ENCODE data around the gene CDK16. TPM values are rescaled to one million over a fixed set of nuclear protein-coding genes. Genes with fewer than 3 reads are reported as not detected.
A peak's percentile ranks its signal among the peaks of the same experiment; 100 is the strongest.

The CDK16 gene
- total and polyA plus RNA-seq, 9 of the 15 experiments (the other 6 are each of a cell fraction or from before 2014, with no cell fraction given), result 3.9 to 104 (median 57.5) TPM

- Histone ChIP-seq H3K27me3 (ENCODE audit: control insufficient read depth in 2 of 2, insufficient read depth in 2 of 2, low read length in 2 of 2) (no peaks in the 10 kb centered on the region), H3K4me3 (no peak overlapping the region), H3K79me2 (ENCODE audit: control insufficient read depth, insufficient read depth, low read length) (peaks cover 14% of the 10 kb centered on the region), H2AFZ (ENCODE audit: low read depth, low read length) (no peak overlapping the region), H3K4me1 (replicated peaks in 1 of 2; ENCODE audit: control insufficient read depth in 2 of 2, insufficient read depth in 2 of 2, low read length in 2 of 2) (no peaks in the 10 kb centered on the region; a peak in 1 of 5 replicates), H3K9ac (ENCODE audit: insufficient read depth in 1 of 2, low read depth in 2 of 2, low read length in 2 of 2) (no peak overlapping the region), H3K9me3 (replicated peaks; ENCODE audit: control insufficient read depth, insufficient read depth, low read depth, low read length) (no peaks in the 10 kb centered on the region), H4K20me1 (replicated peaks; ENCODE audit: control insufficient read depth, insufficient read depth, low read length) (peaks cover 13% of the 10 kb centered on the region), H3K9me1 (ENCODE audit: control insufficient read depth, insufficient read depth, low read length) (peaks cover 3% of the 10 kb centered on the region), H3K4me2 (ENCODE audit: insufficient read depth, low read length) (no peak overlapping the region), H3K36me3 (ENCODE audit: control insufficient read depth, insufficient read depth, low read length) (peaks cover 96% of the 10 kb centered on the region; the same call in 2 of the 3 replicates), H3K27ac (ENCODE audit: extremely low read depth, low read depth, low read length) (no peak overlapping the region)
- in situ Hi-C loops (cut with MboI), result no loop called here
- CTCF ChIA-PET (ENCODE audit: low intra/inter-chr PET ratio), result no interaction called here
- 92% methylated on average over 7 of the region's 9 CpGs for WGBS (ENCODE audit: insufficient coverage, low coverage, missing lambda C conversion rate)
- ATAC-seq (no peak), FAIRE-seq (no peak), DNase-seq (ENCODE audit: extremely low read depth in 1 of 4, low spot score in 3 of 4) (no peak)
- intact Hi-C loops (cut with micrococcal nuclease), result no loop called here
- no peak for TF ChIP-seq GTF2F1 (IDR thresholded peaks at IDR 0.05; ENCODE audit: low read depth, low read length)
- peak; percentile 35 for TF ChIP-seq RFX1 (IDR thresholded peaks at IDR 0.05)
- POLR2A ChIA-PET, result interaction anchor here (0.6 to 3.0 kb wide), 3 partner anchors 11 to 105 kb away, joined by 3 to 20 read pairs (median 3); partner anchors contain the start of gene CDK16
- no TSS peak for BruUV-seq (replicated peaks)
Measured at GRCh38 chrX:47201345-47201944, 17.0 kb upstream of the CDK16 start.

- no TSS peak for BruUV-seq (replicated peaks)
- 99% methylated on average over 8 of the region's 11 CpGs for WGBS (ENCODE audit: insufficient coverage, low coverage, missing lambda C conversion rate)
Measured at GRCh38 chrX:47202316-47202715, 16.2 kb upstream of the CDK16 start.

More at GRCh38 chrX:47202316-47202715, 16.2 kb upstream of the CDK16 start:
- FAIRE-seq (no peak), ATAC-seq (no peak), DNase-seq (ENCODE audit: extremely low read depth in 1 of 4, low spot score in 3 of 4) (no peak)
- no peaks in the 10 kb centered on the region for H3K4me1 ChIP-seq (replicated peaks in 1 of 2; ENCODE audit: control insufficient read depth in 2 of 2, insufficient read depth in 2 of 2, low read length in 2 of 2)
- peaks cover 3% of the 10 kb centered on the region for H3K9me1 ChIP-seq (ENCODE audit: control insufficient read depth, insufficient read depth, low read length)
- H3K9ac ChIP-seq (ENCODE audit: insufficient read depth in 1 of 2, low read depth in 2 of 2, low read length in 2 of 2), result no peak overlapping the region
- in situ Hi-C loops (cut with MboI), result no loop called here
- H4K20me1 ChIP-seq (replicated peaks; ENCODE audit: control insufficient read depth, insufficient read depth, low read length), result peaks cover 11% of the 10 kb centered on the region
- intact Hi-C loops (cut with micrococcal nuclease), result no loop called here
- no peak overlapping the region for H3K27ac ChIP-seq (ENCODE audit: extremely low read depth, low read depth, low read length)
- H3K4me3 ChIP-seq, result no peak overlapping the region
- no peak overlapping the region for H3K4me2 ChIP-seq (ENCODE audit: insufficient read depth, low read length)
- peaks cover 6% of the 10 kb centered on the region for H3K79me2 ChIP-seq (ENCODE audit: control insufficient read depth, insufficient read depth, low read length)
- peaks cover 95% of the 10 kb centered on the region; the same call in 2 of the 3 replicates for H3K36me3 ChIP-seq (ENCODE audit: control insufficient read depth, insufficient read depth, low read length)
- TF ChIP-seq TGIF2 (CRISPR knock-in tag; IDR thresholded peaks at IDR 0.05) (no peak), RBFOX2 (IDR thresholded peaks at IDR 0.05; ENCODE audit: low read depth, low read length) (0 out of 2 replicates have a peak, but pooled peaks have one; percentile 26), BACH1 (tag; IDR thresholded peaks at IDR 0.05) (no peak), TEAD1 (CRISPR knock-in tag; IDR thresholded peaks at IDR 0.05) (no peak), EGR1 (conservative IDR thresholded peaks at IDR 0.05) (no peak), IRF2 (CRISPR knock-in tag; IDR thresholded peaks at IDR 0.05) (no peak), NFE2 (IDR thresholded peaks at IDR 0.05; ENCODE audit: low read depth) (no peak)
- POLR2A ChIA-PET, result interaction anchor here (0.7 to 3.0 kb wide), 3 partner anchors 10 to 1247 kb away, joined by 3 to 20 read pairs (median 3); partner anchors contain the start of gene CDK16
- H3K27me3 ChIP-seq (ENCODE audit: control insufficient read depth in 2 of 2, insufficient read depth in 2 of 2, low read length in 2 of 2), result no peaks in the 10 kb centered on the region
- CTCF ChIA-PET (ENCODE audit: low intra/inter-chr PET ratio), result no interaction called here
- H2AFZ ChIP-seq (ENCODE audit: low read depth, low read length), result no peak overlapping the region
- H3K9me3 ChIP-seq (replicated peaks; ENCODE audit: control insufficient read depth, insufficient read depth, low read depth, low read length), result no peaks in the 10 kb centered on the region
